A673 (cell line): ENCODE results near the gene RUNX2.

Source experiments
- CTCF ChIP-seq: fragments of 300-800, 200-600 bp; sonication (generic); conservative IDR thresholded peaks from 2 replicates; pipeline ENCODE4 v1.5.1; 2017; ENCODE audit warnings: low read depth, mild to moderate bottlenecking, antibody characterized with exemption, low read length, moderate library complexity, mixed read lengths
- EZH2 ChIP-seq: fragments of 200-600 bp; sonication (generic); IDR thresholded peaks from 2 replicates; pipeline ENCODE4 v1.6.1; 2017; ENCODE audit warnings: borderline replicate concordance, low read depth, mild to moderate bottlenecking, mixed read lengths, antibody characterized with exemption, low read length; ENCODE audit not compliant: poor library complexity, severe bottlenecking

- no peak for TF ChIP-seq CTCF
- no peak for TF ChIP-seq EZH2
Measured at GRCh38 chr6:45351076-45351475, 22.9 kb downstream of the RUNX2 start.
